ENCODE data around the gene FCSK. TPM values are rescaled to one million over a fixed set of nuclear protein-coding genes. Genes with fewer than 3 reads are reported as not detected.

The FCSK gene
- total RNA-seq, 4 donors from 2014 or later, result 8.0 to 13.5 (median 11.1) TPM

GRCh38 chr16:70455910-70456309 is 1.5 kb downstream of the FCSK start:
- DNase-seq, result no peak

GRCh38 chr16:70457446-70458166 is 3.2 kb downstream of the FCSK start:
- H3K4me1 ChIP-seq, result peaks cover 20 to 29% of the 10 kb centered on the region in 2 donors
- in situ Hi-C loops (cut with MboI; ENCODE audit: low sequenced_read_pairs in 4 of 4) (loop anchor here in 1 of 4 donors (10.0 kb wide), 1 partner anchor 63 kb away; no protein-coding TSS in a partner anchor), intact Hi-C loops (cut with DNase I; ENCODE audit: low total_unique reads) (no loop called here)
- ATAC-seq (no peak), DNase-seq (no peak)
- H3K27ac ChIP-seq, result no peak overlapping the region
- H3K36me3 ChIP-seq, result no peaks in the 10 kb centered on the region
- H3K9me3 ChIP-seq, result no peaks in the 10 kb centered on the region
- no peaks in the 10 kb centered on the region for H3K27me3 ChIP-seq
- no peak overlapping the region for H3K4me3 ChIP-seq
- no peak for TF ChIP-seq POLR2A (IDR thresholded peaks at IDR 0.05)
- TF ChIP-seq, protein P1, sequence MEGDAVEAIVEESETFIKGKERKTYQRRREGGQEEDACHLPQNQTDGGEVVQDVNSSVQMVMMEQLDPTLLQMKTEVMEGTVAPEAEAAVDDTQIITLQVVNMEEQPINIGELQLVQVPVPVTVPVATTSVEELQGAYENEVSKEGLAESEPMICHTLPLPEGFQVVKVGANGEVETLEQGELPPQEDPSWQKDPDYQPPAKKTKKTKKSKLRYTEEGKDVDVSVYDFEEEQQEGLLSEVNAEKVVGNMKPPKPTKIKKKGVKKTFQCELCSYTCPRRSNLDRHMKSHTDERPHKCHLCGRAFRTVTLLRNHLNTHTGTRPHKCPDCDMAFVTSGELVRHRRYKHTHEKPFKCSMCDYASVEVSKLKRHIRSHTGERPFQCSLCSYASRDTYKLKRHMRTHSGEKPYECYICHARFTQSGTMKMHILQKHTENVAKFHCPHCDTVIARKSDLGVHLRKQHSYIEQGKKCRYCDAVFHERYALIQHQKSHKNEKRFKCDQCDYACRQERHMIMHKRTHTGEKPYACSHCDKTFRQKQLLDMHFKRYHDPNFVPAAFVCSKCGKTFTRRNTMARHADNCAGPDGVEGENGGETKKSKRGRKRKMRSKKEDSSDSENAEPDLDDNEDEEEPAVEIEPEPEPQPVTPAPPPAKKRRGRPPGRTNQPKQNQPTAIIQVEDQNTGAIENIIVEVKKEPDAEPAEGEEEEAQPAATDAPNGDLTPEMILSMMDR (IDR thresholded peaks at IDR 0.05 in 4 of 5, conservative IDR thresholded peaks at IDR 0.05 in 1 of 5), result no peak

More at GRCh38 chr16:70455910-70456309, 1.5 kb downstream of the FCSK start:
- no peak for ATAC-seq
- intact Hi-C loops (cut with DNase I; ENCODE audit: low total_unique reads), result no loop called here
- Histone ChIP-seq H3K4me1 (peaks cover 17 to 25% of the 10 kb centered on the region in 2 donors), H3K36me3 (no peaks in the 10 kb centered on the region), H3K27ac (no peak overlapping the region), H3K27me3 (no peaks in the 10 kb centered on the region), H3K4me3 (no peak overlapping the region), H3K9me3 (no peaks in the 10 kb centered on the region)
- in situ Hi-C loops (cut with MboI; ENCODE audit: low sequenced_read_pairs in 4 of 4), result loop anchor here in 1 of 4 donors (10.0 kb wide), 1 partner anchor 61 kb away; no protein-coding TSS in a partner anchor
- no peak for TF ChIP-seq POLR2A (IDR thresholded peaks at IDR 0.05)
- TF ChIP-seq, protein P1 (IDR thresholded peaks at IDR 0.05 in 4 of 5, conservative IDR thresholded peaks at IDR 0.05 in 1 of 5), result no peak

GRCh38 chr16:70460737-70461261 is 6.4 kb downstream of the FCSK start:
- intact Hi-C loops (cut with DNase I; ENCODE audit: low total_unique reads), result no loop called here
- in situ Hi-C loops (cut with MboI; ENCODE audit: low sequenced_read_pairs in 4 of 4), result no loop called here

DNA sequence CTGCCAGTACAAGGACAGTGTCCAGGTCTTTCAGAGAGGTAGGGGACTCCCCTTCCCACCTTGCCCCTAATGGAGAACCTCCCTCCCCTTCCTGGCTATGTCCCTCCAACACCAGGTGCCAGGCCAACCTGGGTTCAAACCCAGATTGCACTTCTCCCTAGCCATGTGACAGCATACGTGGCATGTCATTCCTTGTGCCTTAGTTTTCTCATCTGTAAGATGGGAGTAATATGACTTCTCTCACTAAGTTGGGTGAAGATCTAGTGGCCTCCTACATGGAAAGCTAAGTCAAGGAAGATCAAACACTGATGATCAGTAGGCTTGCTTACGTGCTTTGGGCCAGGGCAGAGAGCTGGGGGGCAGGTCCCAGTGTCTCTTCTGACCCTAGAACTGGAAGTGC is 8.8 kb downstream of the FCSK start:
- Histone ChIP-seq H3K9me3 (no peaks in the 10 kb centered on the region), H3K36me3 (peaks cover 0 to 21% of the 10 kb centered on the region in 2 donors), H3K4me3 (no peak overlapping the region), H3K4me1 (peaks cover 15 to 16% of the 10 kb centered on the region in 2 donors), H3K27me3 (no peaks in the 10 kb centered on the region), H3K27ac (no peak overlapping the region)
- in situ Hi-C loops (cut with MboI; ENCODE audit: low sequenced_read_pairs in 4 of 4), result no loop called here
- DNase-seq, result no peak
- TF ChIP-seq, protein P1 (IDR thresholded peaks at IDR 0.05 in 4 of 5, conservative IDR thresholded peaks at IDR 0.05 in 1 of 5), result no peak
- TF ChIP-seq POLR2A (IDR thresholded peaks at IDR 0.05), result no peak
- intact Hi-C loops (cut with DNase I; ENCODE audit: low total_unique reads), result no loop called here
- no peak for ATAC-seq

More at GRCh38 chr16:70460737-70461261, 6.4 kb downstream of the FCSK start:
- Histone ChIP-seq H3K4me3 (no peak overlapping the region), H3K36me3 (peaks cover 0 to 21% of the 10 kb centered on the region in 2 donors), H3K9me3 (no peaks in the 10 kb centered on the region), H3K27ac (peak overlapping the region in 2 of 4 donors; percentile 41 to 64), H3K27me3 (no peaks in the 10 kb centered on the region), H3K4me1 (peaks cover 9 to 13% of the 10 kb centered on the region in 2 donors)
- ATAC-seq (peak; percentile 58 to 83), DNase-seq (peak in 1 of 2 donors; percentile 54)
- TF ChIP-seq, protein P1 (IDR thresholded peaks at IDR 0.05 in 4 of 5, conservative IDR thresholded peaks at IDR 0.05 in 1 of 5), result no peak
- TF ChIP-seq POLR2A (IDR thresholded peaks at IDR 0.05), result no peak
